Measurements from ENCODE around the gene ARHGAP31.
"Not testable (repeated sequence)": the region's sequence is repeated elsewhere in the genome, so short reads cannot be mapped to it uniquely, and the experiment has no call there.

ARHGAP31 gene

GRCh38 chr3:119261055-119261454 is 33.1 kb upstream of the ARHGAP31 start:
- peaks cover 7% of the 10 kb centered on the region for H3K36me3 ChIP-seq (replicated peaks; ENCODE audit: low read depth, low read length)
- peaks cover 53% of the 10 kb centered on the region for H3K4me1 ChIP-seq (ENCODE audit: low read length)
- H3K9ac ChIP-seq (ENCODE audit: low read length), result no peak overlapping the region
- H3K27me3 ChIP-seq (ENCODE audit: low read depth, low read length), result no peaks in the 10 kb centered on the region
- no peaks in the 10 kb centered on the region for H3K79me2 ChIP-seq (ENCODE audit: low read length)
- no peak overlapping the region for H3K4me3 ChIP-seq (ENCODE audit: low read length)
- H3K9me3 ChIP-seq (ENCODE audit: insufficient read depth, low read length), result no peaks in the 10 kb centered on the region
- H2AFZ ChIP-seq (ENCODE audit: low read depth, low read length), result 0 out of 2 replicates have a peak overlapping the region, but pooled peaks have one; percentile 44
- no peak overlapping the region for H3K27ac ChIP-seq (ENCODE audit: low read length)
- no peak overlapping the region for H3K4me2 ChIP-seq (ENCODE audit: low read length)
- H4K20me1 ChIP-seq (ENCODE audit: insufficient read depth, low read length), result no peaks in the 10 kb centered on the region
- TF ChIP-seq CTCF (IDR thresholded peaks at IDR 0.05; ENCODE audit: low read depth, low read length) (no peak), EZH2phosphoT487 (IDR thresholded peaks at IDR 0.05; ENCODE audit: low read depth) (no peak)

GRCh38 chr3:119270212-119270611 is 24.0 kb upstream of the ARHGAP31 start:
- not testable (repeated sequence) for H2AFZ ChIP-seq (ENCODE audit: low read depth, low read length); H3K27me3 ChIP-seq (ENCODE audit: low read depth, low read length); H3K4me3 ChIP-seq (ENCODE audit: low read length); H3K79me2 ChIP-seq (ENCODE audit: low read length); H3K27ac ChIP-seq (ENCODE audit: low read length); H3K9ac ChIP-seq (ENCODE audit: low read length); H3K4me2 ChIP-seq (ENCODE audit: low read length); H3K9me3 ChIP-seq (ENCODE audit: insufficient read depth, low read length); H4K20me1 ChIP-seq (ENCODE audit: insufficient read depth, low read length); H3K36me3 ChIP-seq (replicated peaks; ENCODE audit: low read depth, low read length); H3K4me1 ChIP-seq (ENCODE audit: low read length)

- H3K36me3 ChIP-seq (replicated peaks; ENCODE audit: low read depth, low read length), result no peaks in the 10 kb centered on the region
- no peak overlapping the region for H3K4me3 ChIP-seq (ENCODE audit: low read length)
- H4K20me1 ChIP-seq (ENCODE audit: insufficient read depth, low read length), result no peaks in the 10 kb centered on the region
- no peak overlapping the region for H3K4me2 ChIP-seq (ENCODE audit: low read length)
- no peak overlapping the region for H2AFZ ChIP-seq (ENCODE audit: low read depth, low read length)
- TF ChIP-seq CTCF (IDR thresholded peaks at IDR 0.05; ENCODE audit: low read depth, low read length) (no peak), EZH2phosphoT487 (IDR thresholded peaks at IDR 0.05; ENCODE audit: low read depth) (no peak)
- no peak overlapping the region for H3K9ac ChIP-seq (ENCODE audit: low read length)
- H3K79me2 ChIP-seq (ENCODE audit: low read length), result no peaks in the 10 kb centered on the region
- H3K9me3 ChIP-seq (ENCODE audit: insufficient read depth, low read length), result no peaks in the 10 kb centered on the region
- peaks cover 9% of the 10 kb centered on the region for H3K4me1 ChIP-seq (ENCODE audit: low read length)
- H3K27me3 ChIP-seq (ENCODE audit: low read depth, low read length), result no peaks in the 10 kb centered on the region
- H3K27ac ChIP-seq (ENCODE audit: low read length), result no peak overlapping the region
Measured at GRCh38 chr3:119276680-119277079, 17.5 kb upstream of the ARHGAP31 start.

- H3K9ac ChIP-seq (ENCODE audit: low read length), result no peak overlapping the region
- peaks cover 11% of the 10 kb centered on the region for H3K9me3 ChIP-seq (ENCODE audit: insufficient read depth, low read length)
- no peak overlapping the region for H2AFZ ChIP-seq (ENCODE audit: low read depth, low read length)
- peaks cover 9% of the 10 kb centered on the region for H3K4me1 ChIP-seq (ENCODE audit: low read length)
- no peak overlapping the region for H3K4me3 ChIP-seq (ENCODE audit: low read length)
- no peaks in the 10 kb centered on the region for H3K27me3 ChIP-seq (ENCODE audit: low read depth, low read length)
- TF ChIP-seq EZH2phosphoT487 (IDR thresholded peaks at IDR 0.05; ENCODE audit: low read depth) (no peak), CTCF (IDR thresholded peaks at IDR 0.05; ENCODE audit: low read depth, low read length) (no peak)
- no peaks in the 10 kb centered on the region for H4K20me1 ChIP-seq (ENCODE audit: insufficient read depth, low read length)
- no peak overlapping the region for H3K4me2 ChIP-seq (ENCODE audit: low read length)
- no peaks in the 10 kb centered on the region for H3K79me2 ChIP-seq (ENCODE audit: low read length)
- no peaks in the 10 kb centered on the region for H3K36me3 ChIP-seq (replicated peaks; ENCODE audit: low read depth, low read length)
- H3K27ac ChIP-seq (ENCODE audit: low read length), result no peak overlapping the region
Measured at GRCh38 chr3:119279101-119279554, 15.1 kb upstream of the ARHGAP31 start.
